Measurements from ENCODE around the gene FILIP1L.
A peak's percentile ranks its signal among the peaks of the same experiment; 100 is the strongest.

Gene FILIP1L

DNA sequence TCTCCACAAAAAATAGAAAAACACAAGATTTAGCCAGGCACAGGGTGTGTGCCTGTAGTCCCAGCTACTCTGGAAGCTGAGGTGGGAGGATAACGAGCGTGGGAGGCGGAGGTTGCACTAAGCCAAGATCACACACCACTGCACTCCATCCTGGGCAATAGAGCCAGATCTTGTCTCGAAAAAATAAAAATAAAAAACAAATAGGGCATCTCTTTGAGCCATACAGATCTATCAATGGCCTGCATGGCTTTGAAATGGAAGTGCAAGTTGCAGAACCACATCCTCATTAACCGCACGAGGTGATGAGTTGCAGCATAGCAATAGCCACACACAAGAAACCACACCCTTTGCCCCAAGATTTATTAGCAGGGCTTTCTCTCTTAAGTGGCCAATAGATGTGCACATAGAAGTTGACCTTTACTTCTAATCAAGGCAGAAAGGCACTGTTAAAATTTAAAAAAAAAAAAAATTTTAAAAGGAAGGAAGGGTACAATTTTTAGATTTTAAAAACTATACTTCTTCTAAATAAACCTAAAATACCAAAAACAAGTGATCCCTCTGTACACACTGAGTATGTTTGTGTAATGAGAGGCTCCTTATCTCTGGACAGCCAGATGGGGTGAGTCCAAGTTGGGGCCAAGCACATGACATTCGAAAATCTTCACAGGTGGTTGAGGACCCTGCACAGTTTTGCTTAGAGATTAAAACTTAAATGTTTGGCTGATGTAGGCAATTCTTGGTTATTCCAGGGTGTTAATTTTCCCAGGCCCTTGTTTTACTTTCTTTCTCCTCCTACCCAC is 53.4 kb downstream of the FILIP1L start:
- no peak for TF ChIP-seq GATA2 (IDR thresholded peaks at IDR 0.05; ENCODE audit: low read depth, low read length)
- TF ChIP-seq GATA3 (IDR thresholded peaks at IDR 0.05; ENCODE audit: low read depth, low read length): no peak

DNA sequence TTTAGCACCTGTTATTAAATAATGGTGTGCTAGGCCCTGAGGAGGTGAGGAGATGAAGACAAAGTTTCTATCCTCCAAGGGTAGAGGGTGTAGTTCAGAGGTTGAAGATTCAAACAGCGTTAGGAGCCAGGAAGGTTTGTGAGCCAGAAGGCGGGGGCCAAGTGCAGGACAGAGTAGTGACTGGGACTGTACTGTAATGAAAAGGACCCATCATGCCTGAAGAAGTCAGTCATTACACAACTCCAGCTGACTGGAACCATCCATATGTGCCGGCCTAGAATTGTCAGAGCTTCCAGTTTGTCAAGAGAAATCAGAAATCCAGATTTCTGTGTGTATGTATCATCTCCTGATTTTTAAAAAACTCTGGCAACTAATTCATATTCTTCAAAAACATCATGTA is 54.8 kb downstream of the FILIP1L start:
- TF ChIP-seq GATA3 (IDR thresholded peaks at IDR 0.05; ENCODE audit: low read depth, low read length) (no peak), GATA2 (IDR thresholded peaks at IDR 0.05; ENCODE audit: low read depth, low read length) (no peak)

DNA sequence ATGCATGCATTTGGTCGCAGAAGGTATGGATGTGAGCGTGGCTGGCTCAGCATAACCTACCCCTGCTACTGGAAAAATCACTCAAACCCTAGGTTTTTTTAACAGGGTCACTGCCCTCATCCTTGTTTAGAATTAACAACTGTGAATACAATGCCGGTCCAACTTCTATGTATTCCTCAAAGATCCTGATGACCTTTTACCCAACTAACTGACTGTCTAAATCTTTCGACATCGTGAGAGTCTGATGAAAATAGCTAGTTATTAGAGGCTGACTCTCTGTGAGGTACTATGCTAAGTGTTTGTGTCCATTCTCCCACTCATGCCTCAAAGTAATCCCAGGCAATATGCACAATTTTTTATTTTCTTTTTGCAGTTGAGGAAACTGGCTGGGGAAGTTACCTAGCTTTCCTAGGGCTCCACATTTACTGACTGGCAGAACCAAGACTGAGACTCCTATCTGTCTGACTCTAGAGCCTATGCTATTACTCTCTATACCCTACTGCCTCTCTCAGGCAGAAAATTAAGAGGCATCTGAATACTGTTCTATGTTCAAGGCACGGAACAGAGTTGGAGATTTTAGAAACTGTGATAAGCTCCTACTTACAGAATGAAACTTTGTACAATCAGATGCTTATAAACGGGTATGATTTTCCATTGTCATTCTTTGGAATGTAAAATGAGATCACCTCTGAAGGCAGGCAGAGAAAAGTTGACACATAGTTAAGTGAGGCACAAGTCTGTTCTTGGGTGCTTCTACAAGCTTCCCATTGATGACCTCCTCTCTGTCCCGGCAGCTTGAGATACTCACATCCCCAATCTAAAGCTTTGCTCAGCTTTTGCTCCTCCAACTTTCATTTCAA is 56.4 kb downstream of the FILIP1L start:
- TF ChIP-seq GATA3 (IDR thresholded peaks at IDR 0.05; ENCODE audit: low read depth, low read length): no peak
- no peak for TF ChIP-seq GATA2 (IDR thresholded peaks at IDR 0.05; ENCODE audit: low read depth, low read length)

DNA sequence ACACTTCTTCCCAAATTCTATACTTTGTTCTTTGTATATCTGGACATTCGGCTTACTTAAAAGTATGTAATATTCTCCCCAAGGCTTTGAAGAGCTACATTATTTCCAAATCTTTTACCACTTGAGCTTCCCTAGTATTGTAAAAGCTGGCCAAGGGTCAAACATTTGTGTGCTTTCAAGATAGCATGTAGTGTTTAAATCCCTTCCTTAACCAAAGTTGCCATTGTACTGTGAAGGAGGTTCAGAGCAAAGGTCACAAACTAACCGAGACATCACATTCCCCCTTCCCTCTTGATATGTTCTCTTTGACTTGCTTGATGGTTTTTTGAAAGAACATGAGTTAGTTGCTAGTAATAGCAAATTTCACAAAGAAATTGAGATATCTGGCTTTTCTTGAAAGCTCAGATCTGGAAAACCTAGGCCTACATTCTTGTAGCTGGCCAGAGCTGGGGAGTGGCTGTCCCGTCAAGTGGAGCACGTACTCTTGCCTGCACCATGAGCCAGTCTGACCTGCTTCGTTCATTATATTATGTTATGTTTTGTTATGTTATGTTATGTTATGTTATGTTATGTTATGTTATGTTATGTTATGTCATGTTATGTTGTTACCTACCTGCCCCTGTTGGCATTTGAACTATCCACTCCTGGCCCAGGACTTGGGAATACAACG is 60.2 kb downstream of the FILIP1L start:
- no peak for TF ChIP-seq GATA3 (IDR thresholded peaks at IDR 0.05; ENCODE audit: low read depth, low read length)
- no peak for TF ChIP-seq GATA2 (IDR thresholded peaks at IDR 0.05; ENCODE audit: low read depth, low read length)

DNA sequence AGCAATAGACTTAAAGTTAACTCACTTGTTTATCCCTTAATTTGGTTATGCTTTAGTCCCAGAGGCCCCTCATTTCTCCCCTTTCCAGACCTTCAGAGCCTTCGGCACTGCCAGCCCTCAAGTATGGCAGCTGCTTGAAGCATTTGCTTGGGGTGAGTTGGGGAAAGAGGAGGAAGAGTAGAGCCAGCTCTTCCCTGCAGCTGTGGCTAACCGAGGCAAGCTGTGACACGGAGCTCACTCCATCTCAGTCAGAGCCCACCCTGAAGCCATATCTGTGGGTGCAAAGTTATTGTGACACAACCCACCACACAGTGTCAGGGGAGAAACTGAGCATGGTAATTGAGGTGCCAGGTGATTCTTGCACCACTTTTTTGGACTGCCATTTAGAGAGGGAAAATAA is 66.1 kb downstream of the FILIP1L start:
- TF ChIP-seq GATA3 (IDR thresholded peaks at IDR 0.05; ENCODE audit: low read depth, low read length) (no peak), GATA2 (IDR thresholded peaks at IDR 0.05; ENCODE audit: low read depth, low read length) (no peak)

DNA sequence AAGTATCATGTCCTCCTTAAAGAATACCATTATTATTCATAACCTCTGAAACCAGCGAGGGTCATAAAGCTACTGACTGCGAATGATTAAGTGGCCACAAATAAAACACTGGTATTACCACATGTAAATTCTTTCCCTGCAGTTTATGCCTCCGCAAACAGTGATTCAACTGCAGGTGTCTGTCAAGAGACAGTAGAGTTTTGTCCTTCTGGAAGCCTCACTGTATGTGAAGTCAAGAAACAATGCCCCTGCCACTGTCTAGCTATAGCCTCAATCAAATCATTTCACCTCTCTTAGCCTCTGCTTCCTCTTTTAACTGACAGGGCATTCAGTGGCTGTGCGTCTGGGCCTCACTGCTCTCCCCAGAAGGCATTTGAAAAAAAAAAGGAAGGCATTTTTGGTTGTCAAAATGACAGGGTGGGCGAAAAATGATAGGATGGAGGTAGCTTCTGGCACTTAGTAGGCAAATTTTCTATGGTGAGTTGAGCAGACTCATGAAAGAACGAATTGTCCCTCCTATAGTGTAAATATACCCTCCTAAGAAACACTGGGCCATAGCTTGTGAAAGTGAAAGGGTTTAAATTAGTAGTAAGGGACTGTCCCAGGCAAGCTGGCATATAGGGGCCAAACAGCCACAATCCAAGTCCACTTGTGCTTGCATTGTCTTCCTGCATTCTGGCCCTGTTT is 66.7 kb downstream of the FILIP1L start:
- TF ChIP-seq GATA2 (IDR thresholded peaks at IDR 0.05; ENCODE audit: low read depth, low read length) (no peak), GATA3 (IDR thresholded peaks at IDR 0.05; ENCODE audit: low read depth, low read length) (no peak)

DNA sequence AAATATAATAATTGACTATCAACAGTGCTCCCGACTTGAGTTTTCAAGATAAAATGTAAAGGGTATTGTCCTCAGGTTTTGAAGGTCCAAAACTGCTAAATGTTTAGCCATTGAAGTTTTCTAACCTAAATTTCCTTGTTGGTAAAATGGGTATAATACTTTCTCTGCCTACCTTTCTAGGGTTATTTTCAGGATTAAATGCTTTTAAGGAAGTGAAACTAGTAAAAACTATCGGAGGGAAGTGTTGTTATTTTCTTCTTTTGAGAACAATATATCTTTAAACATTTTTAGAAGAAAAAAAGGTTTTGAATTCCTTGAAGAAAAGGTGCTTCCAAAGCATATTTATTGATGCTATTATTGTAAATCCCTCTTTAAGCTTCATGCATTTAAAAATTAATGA is 67.3 kb downstream of the FILIP1L start:
- TF ChIP-seq GATA3 (IDR thresholded peaks at IDR 0.05; ENCODE audit: low read depth, low read length): no peak
- no peak for TF ChIP-seq GATA2 (IDR thresholded peaks at IDR 0.05; ENCODE audit: low read depth, low read length)

DNA sequence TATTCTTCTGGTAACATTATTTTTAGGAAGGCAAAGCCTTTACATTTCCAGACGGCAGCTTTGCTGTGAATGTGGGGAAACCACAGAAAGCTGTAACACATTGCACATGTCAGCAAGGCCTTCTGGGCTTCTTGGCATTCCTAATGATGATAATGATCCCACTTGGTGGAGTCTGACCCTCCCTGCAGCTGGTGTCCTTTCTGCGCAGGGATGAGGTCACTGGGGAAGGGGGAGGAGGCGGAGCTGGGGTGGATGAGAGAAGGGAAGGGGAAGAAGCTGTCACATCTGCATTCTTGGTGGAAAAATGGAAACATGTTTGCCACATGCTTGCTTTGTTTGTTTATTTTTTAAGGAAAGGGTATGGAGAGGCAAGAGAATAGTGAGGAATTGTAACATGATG is 68.6 kb downstream of the FILIP1L start:
- TF ChIP-seq GATA2 (IDR thresholded peaks at IDR 0.05; ENCODE audit: low read depth, low read length): no peak

DNA sequence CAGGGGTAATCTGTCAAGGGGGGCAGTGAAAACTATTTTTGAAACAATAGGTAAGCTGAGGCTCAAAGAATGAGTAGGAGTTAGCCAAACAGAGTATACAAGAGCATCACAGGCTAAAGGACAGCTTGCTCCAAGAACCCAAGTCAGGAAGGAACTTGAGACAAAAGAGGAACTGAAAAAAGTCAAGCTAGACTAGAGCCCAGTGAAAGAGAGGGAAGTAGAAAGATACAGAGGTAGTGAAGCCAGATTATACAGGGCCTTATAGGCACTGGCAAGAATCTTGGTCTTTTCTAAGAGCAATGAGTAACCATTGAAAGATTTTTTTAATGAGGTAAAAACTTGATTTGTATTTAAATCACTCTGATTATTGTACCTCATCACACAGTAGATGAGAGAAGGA is 69.9 kb downstream of the FILIP1L start:
- no peak for TF ChIP-seq GATA3 (IDR thresholded peaks at IDR 0.05; ENCODE audit: low read depth, low read length)
- TF ChIP-seq GATA2 (IDR thresholded peaks at IDR 0.05; ENCODE audit: low read depth, low read length): no peak

DNA sequence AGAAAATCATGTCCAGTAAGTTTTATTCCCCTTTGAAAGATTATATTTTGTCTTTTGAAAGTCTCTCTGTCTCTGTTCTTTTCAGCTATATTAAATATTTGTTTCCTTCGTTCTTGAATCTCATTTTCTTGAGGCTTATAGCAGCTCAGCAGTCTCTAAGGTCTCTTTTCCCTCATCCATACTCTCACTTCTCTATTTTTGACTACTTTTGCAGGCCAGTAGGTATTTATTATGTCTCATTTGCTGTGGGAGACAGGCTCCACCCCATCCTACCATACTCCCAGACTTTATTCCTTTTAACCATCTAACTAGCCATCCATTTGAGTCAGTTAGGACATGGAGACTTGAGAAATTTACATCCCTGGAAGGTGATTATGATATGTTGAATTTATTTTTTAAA is 71.0 kb downstream of the FILIP1L start:
- TF ChIP-seq GATA2 (IDR thresholded peaks at IDR 0.05; ENCODE audit: low read depth, low read length) (no peak), GATA3 (IDR thresholded peaks at IDR 0.05; ENCODE audit: low read depth, low read length) (no peak)

DNA sequence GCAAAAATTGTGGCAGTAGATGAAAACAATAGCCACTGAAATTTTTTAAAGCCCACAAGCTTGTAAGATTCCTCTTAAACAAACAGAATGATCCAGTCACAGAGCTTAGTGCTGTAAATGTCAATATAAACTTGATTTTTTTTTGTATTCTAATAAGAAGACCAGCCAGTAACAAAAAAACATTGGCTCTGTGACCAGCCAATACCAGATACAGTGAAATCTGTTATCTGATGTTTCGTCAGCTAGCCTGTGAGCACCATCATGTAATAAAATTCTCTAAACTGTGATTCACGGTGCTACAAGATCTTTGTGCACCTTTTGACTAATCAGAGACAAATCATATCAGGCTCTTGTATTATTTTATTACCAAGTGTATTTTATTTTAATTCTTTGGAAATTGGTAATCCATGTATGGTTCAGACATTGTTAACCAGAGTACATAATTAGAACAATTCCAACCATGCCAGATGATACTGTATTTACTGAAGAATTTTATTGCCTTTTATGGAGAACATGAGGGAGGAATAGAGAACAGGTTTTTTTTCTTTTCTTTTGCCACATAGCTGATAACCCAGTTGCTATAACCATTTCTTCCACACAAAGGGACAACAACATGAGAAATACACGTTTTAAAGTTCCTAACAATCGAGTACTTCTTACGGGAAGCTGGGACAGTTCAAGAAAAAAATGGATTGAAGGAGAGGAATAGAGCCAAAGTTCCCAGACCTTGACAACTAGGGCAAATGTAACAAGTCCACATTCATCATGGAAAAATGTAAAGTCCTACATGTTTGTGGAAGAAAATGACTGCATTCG is 71.9 kb downstream of the FILIP1L start:
- TF ChIP-seq GATA3 (IDR thresholded peaks at IDR 0.05; ENCODE audit: low read depth, low read length) (peak; percentile 68; the same call in 1 of the 2 replicates), GATA2 (IDR thresholded peaks at IDR 0.05; ENCODE audit: low read depth, low read length) (peak; percentile 23; the same call in 1 of the 2 replicates)

DNA sequence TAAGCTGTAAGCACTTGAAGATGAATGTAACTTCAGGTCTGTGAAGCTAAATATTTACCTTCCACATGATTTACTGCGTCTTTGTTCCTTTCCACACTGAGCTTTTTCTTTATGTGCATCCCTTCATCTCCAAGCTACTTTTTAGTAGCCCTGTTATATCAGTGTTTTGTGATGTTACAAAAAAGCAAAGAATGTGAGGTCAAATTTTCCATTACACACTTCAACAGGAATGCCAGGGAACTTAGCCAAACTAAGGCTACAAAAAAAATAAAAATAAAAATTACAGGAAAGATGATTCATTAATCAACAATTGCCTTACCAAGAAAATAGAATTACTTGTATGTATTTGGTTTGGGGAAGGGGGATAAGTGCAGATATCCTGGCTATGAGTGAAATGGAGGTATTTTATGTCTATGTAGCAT is 73.0 kb downstream of the FILIP1L start:
- no peak for TF ChIP-seq GATA3 (IDR thresholded peaks at IDR 0.05; ENCODE audit: low read depth, low read length)
- TF ChIP-seq GATA2 (IDR thresholded peaks at IDR 0.05; ENCODE audit: low read depth, low read length): no peak

All from SH-SY5Y (cell line).